DOHH2 (cell line): ENCODE data around the gene ULBP2.

Experiments
- EZH2phosphoT487 ChIP-seq: fragments of 200-600 bp; sonication (generic); IDR thresholded peaks from 2 replicates; pipeline ENCODE4 v1.6.1; 2017; ENCODE audit warnings: borderline replicate concordance, mild to moderate bottlenecking, antibody characterized with exemption, low read length, moderate library complexity, mixed read lengths
- TF ChIP-seq, protein P1 (sequence below): fragments of 200-600 bp; sonication (generic); IDR thresholded peaks from one replicate; pipeline ENCODE4 v1.5.1; 2014; ENCODE audit warnings: antibody characterized with exemption, mild to moderate bottlenecking, low read depth, low read length; ENCODE audit not compliant: poor library complexity, severe bottlenecking

DNA sequence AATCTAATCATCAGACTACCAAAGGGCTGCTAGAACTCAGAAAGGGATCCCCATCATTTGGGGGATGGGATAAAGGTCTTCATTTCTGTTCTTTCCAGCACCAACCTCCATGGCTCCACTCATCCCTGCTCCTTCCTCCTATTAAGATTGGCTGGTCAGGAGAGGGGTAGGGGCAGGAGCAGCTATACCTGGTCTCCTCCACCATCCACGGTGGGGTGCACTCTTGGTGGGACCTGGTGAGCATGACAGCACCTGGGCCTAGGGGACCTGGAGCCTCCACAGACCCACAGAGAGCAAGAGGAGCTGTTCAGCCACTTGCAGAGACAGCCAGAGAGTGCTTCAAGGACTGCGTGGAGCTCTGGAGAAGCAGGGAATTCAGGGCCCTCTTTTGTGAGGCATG is 6.1 kb upstream of the ULBP2 start:
- TF ChIP-seq, protein P1, sequence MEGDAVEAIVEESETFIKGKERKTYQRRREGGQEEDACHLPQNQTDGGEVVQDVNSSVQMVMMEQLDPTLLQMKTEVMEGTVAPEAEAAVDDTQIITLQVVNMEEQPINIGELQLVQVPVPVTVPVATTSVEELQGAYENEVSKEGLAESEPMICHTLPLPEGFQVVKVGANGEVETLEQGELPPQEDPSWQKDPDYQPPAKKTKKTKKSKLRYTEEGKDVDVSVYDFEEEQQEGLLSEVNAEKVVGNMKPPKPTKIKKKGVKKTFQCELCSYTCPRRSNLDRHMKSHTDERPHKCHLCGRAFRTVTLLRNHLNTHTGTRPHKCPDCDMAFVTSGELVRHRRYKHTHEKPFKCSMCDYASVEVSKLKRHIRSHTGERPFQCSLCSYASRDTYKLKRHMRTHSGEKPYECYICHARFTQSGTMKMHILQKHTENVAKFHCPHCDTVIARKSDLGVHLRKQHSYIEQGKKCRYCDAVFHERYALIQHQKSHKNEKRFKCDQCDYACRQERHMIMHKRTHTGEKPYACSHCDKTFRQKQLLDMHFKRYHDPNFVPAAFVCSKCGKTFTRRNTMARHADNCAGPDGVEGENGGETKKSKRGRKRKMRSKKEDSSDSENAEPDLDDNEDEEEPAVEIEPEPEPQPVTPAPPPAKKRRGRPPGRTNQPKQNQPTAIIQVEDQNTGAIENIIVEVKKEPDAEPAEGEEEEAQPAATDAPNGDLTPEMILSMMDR, result no peak
- TF ChIP-seq EZH2phosphoT487, result no peak
